A549 (cell line): Measurements from ENCODE around the gene BARX1. TPM values are rescaled to one million over a fixed set of nuclear protein-coding genes. Genes with fewer than 3 reads are reported as not detected.

Source experiments
- ATAC-seq, 2 experiments: fragments of 200-7000 bp in 1 of 2; fragments of >200 bp in 1 of 2; cut with Nextera tagmentation in 1 of 2; cut with Tn5 transposase in 1 of 2; 3 replicates each; pipeline versions ENCODE4 v1.8.0 to v1.9.1; 2018 to 2020; ENCODE audit warnings: mild to moderate bottlenecking in 1 of 2, moderate library complexity in 1 of 2
- CTCF ChIA-PET: fragments of 300-600 bp; sonication (Branson Sonifier 250); formaldehyde crosslinking; extraction: SDS; loops from one replicate; lab custom pipeline; 2021; ENCODE audit warnings: antibody characterized with exemption, inconsistent platforms; lab: Yijun Ruan, JAX
- POLR2A ChIA-PET: fragments of 350-600 bp; formaldehyde crosslinking; extraction: SDS; loops from one replicate; lab custom pipeline; 2021; ENCODE audit warnings: antibody characterized with exemption, inconsistent platforms; lab: Yijun Ruan, JAX
- DNase-seq, 2 experiments: peaks; one replicate each; pipeline versions ENCODE4 v3.0.0 to v3.0.0-alpha.2; 2011 to 2016; ENCODE audit warnings: low read depth in 1 of 2, low spot score in 1 of 2
- FAIRE-seq: peaks from 2 replicates; lab custom pipeline; 2011; peaks lifted over from hg19 to GRCh38; lab: Jason Lieb, UNC
- H3K27ac ChIP-seq, 2 experiments: fragments of >200 bp; sonication (Bioruptor Twin); formaldehyde crosslinking; 3 replicates each; pipeline ENCODE4 v1.5.1; 2016 to 2017
- H3K4me1 ChIP-seq: fragments of >200 bp; sonication (Bioruptor Twin); formaldehyde crosslinking; 3 replicates; pipeline ENCODE4 v1.6.1; 2016
- H3K4me2 ChIP-seq: fragments of >200 bp; sonication (Bioruptor Twin); formaldehyde crosslinking; 3 replicates; pipeline ENCODE4 v1.6.1; 2016
- H3K4me3 ChIP-seq: fragments of >200 bp; sonication (Bioruptor Twin); formaldehyde crosslinking; 3 replicates; pipeline ENCODE4 v1.5.1; 2016
- H3K9me3 ChIP-seq: fragments of >200 bp; sonication (Bioruptor Twin); formaldehyde crosslinking; 3 replicates; pipeline ENCODE4 v1.6.1; 2016
- CHD4 ChIP-seq: fragments of 200-600 bp; sonication (generic); IDR thresholded peaks from 2 replicates; pipeline ENCODE4 v1.6.1; 2016; ENCODE audit warnings: antibody characterized with exemption, mild to moderate bottlenecking, borderline replicate concordance
- EP300 ChIP-seq, 2 experiments: fragments of >200 bp; sonication (Bioruptor Twin); formaldehyde crosslinking; IDR thresholded peaks; 2 replicates in 1 of 2; 3 replicates in 1 of 2; pipeline ENCODE4 v1.6.1; 2016 to 2017
- ESRRA ChIP-seq: fragments of 150-350 bp; IDR thresholded peaks from 2 replicates; pipeline ENCODE4 v1.6.1; 2014; ENCODE audit warnings: mild to moderate bottlenecking, low read length, borderline replicate concordance
- FOSB ChIP-seq: fragments of 250-450 bp; sonication (Bioruptor Pico); IDR thresholded peaks from 2 replicates; pipeline ENCODE4 v1.5.0; 2020; ENCODE audit warnings: mild to moderate bottlenecking, moderate library complexity
- FOXS1 ChIP-seq: fragments of 250-450 bp; sonication (Bioruptor Pico); IDR thresholded peaks from 2 replicates; pipeline ENCODE4 v1.5.0; 2020; ENCODE audit warnings: mild to moderate bottlenecking, moderate library complexity
- GATA3 ChIP-seq: IDR thresholded peaks from 2 replicates; pipeline ENCODE4 v1.6.1; 2012; ENCODE audit warnings: borderline replicate concordance
- HDAC2 ChIP-seq: fragments of 200-600 bp; sonication (generic); IDR thresholded peaks from 2 replicates; pipeline ENCODE4 v1.6.1; 2016
- HOXA7 ChIP-seq: fragments of 250-450 bp; sonication (Bioruptor Pico); IDR thresholded peaks from 2 replicates; pipeline ENCODE4 v1.5.0; 2020; ENCODE audit warnings: mild to moderate bottlenecking, moderate library complexity
- MAFK ChIP-seq: fragments of 450-650 bp; IDR thresholded peaks from 2 replicates; pipeline ENCODE4 v1.6.1; 2014; ENCODE audit not compliant: partially characterized antibody
- PHF8 ChIP-seq: fragments of 200-600 bp; sonication (generic); IDR thresholded peaks from 2 replicates; pipeline ENCODE4 v1.6.1; 2016; ENCODE audit warnings: low read depth, mild to moderate bottlenecking, antibody characterized with exemption, moderate library complexity, borderline replicate concordance
- POLR2A ChIP-seq: IDR thresholded peaks from 2 replicates; pipeline ENCODE4 v1.6.1; 2012; ENCODE audit warnings: mild to moderate bottlenecking, low read length
- RAD21 ChIP-seq, 2 experiments: fragments of >200 bp in 1 of 2; sonication (Bioruptor Twin) in 1 of 2; formaldehyde crosslinking in 1 of 2; IDR thresholded peaks in 1 of 2; conservative IDR thresholded peaks in 1 of 2; 2 replicates in 1 of 2; 3 replicates in 1 of 2; pipeline ENCODE4 v1.6.1; 2012 to 2018; ENCODE audit warnings: inconsistent platforms in 1 of 2
- RCOR1 ChIP-seq: fragments of 150-350 bp; IDR thresholded peaks from 2 replicates; pipeline ENCODE4 v1.6.1; 2014; ENCODE audit warnings: antibody characterized with exemption, low read length, low read depth
- SMC3 ChIP-seq: fragments of >200 bp; sonication (Bioruptor Twin); formaldehyde crosslinking; IDR thresholded peaks from 3 replicates; pipeline ENCODE4 v1.6.1; 2018; ENCODE audit warnings: inconsistent platforms
- TP53 ChIP-seq: fragments of 250-450 bp; sonication (Bioruptor Pico); IDR thresholded peaks from 2 replicates; pipeline ENCODE4 v1.5.0; 2021; ENCODE audit warnings: mild to moderate bottlenecking, moderate library complexity
- WGBS: methylation state at CpG from one replicate; pipeline ENCODE4 v1.1.6; 2017; ENCODE audit errors: missing lambda C conversion rate; 5-methylcytosine and 5-hydroxymethylcytosine counted together
- polyA plus RNA-seq, 4 experiments: library from polyadenylated mRNA; depleted of rRNA in 3 of 4; stranded (reverse); fragments of >200 nt; fragmentation: RNase III in 1 of 4; extraction: RNeasy Plus Mini Kit Qiagen cat#74134 plus additional on column Dnase treatment in 1 of 4; gene quantifications; 2 replicates in 3 of 4; 3 replicates in 1 of 4; pipeline ENCODE4 v1.2.3, GENCODE V29; 2011 to 2017
- TF ChIP-seq, protein P1 (sequence below): fragments of 450-650 bp; IDR thresholded peaks from 2 replicates; pipeline ENCODE4 v1.6.1; 2014; ENCODE audit warnings: antibody characterized with exemption
- TF ChIP-seq, protein P2 (sequence below): fragments of 200-600 bp; sonication (generic); IDR thresholded peaks from 2 replicates; pipeline ENCODE4 v1.6.1; 2016; ENCODE audit warnings: antibody characterized with exemption, mild to moderate bottlenecking, moderate library complexity
- TF ChIP-seq, protein P3 (sequence below): fragments of 250-450 bp; sonication (Bioruptor Pico); IDR thresholded peaks from 2 replicates; pipeline ENCODE4 v1.5.0; 2021; ENCODE audit warnings: mild to moderate bottlenecking, moderate library complexity, borderline replicate concordance

The BARX1 gene
- polyA plus RNA-seq, 2 of the 4 experiments (the other 2 are of a cell fraction) = 3.5 to 7.3 TPM

DNA sequence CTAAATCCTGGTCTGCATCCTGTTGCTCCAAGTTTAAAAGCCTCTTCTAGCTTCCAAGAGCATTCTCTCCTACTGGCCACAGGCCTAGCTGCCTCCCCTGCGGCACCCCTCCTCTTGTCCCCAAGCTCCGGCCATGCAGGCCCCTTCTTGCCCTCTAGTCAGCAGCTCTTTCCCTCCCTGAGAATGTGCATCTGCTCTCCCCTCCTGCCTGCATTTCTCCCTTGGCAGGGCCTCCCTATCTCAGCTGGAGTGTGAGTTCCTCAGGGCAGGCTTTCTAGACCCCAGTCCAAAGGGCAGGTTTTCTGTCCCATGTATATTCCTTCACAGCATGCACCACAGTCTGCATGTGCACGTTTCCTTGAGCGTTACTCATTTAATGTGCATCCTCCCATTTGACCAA, 24.6 kb upstream of the BARX1 start:
- ChIA-PET CTCF (interaction anchor here (1.2 kb wide), 1 partner anchor 19 kb away, joined by 3 read pairs; no protein-coding TSS in a partner anchor), POLR2A (no interaction called here)
- Histone ChIP-seq H3K27ac (no peak overlapping the region), H3K4me1 (0 out of 3 replicates have a peak, but pooled peaks cover 5% of the 10 kb centered on the region), H3K9me3 (no peaks in the 10 kb centered on the region), H3K4me3 (no peak overlapping the region), H3K4me2 (no peak overlapping the region)
- no peak for TF ChIP-seq MAFK
- TF ChIP-seq, protein P1, sequence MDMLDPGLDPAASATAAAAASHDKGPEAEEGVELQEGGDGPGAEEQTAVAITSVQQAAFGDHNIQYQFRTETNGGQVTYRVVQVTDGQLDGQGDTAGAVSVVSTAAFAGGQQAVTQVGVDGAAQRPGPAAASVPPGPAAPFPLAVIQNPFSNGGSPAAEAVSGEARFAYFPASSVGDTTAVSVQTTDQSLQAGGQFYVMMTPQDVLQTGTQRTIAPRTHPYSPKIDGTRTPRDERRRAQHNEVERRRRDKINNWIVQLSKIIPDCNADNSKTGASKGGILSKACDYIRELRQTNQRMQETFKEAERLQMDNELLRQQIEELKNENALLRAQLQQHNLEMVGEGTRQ = no peak
- TF ChIP-seq, protein P2, sequence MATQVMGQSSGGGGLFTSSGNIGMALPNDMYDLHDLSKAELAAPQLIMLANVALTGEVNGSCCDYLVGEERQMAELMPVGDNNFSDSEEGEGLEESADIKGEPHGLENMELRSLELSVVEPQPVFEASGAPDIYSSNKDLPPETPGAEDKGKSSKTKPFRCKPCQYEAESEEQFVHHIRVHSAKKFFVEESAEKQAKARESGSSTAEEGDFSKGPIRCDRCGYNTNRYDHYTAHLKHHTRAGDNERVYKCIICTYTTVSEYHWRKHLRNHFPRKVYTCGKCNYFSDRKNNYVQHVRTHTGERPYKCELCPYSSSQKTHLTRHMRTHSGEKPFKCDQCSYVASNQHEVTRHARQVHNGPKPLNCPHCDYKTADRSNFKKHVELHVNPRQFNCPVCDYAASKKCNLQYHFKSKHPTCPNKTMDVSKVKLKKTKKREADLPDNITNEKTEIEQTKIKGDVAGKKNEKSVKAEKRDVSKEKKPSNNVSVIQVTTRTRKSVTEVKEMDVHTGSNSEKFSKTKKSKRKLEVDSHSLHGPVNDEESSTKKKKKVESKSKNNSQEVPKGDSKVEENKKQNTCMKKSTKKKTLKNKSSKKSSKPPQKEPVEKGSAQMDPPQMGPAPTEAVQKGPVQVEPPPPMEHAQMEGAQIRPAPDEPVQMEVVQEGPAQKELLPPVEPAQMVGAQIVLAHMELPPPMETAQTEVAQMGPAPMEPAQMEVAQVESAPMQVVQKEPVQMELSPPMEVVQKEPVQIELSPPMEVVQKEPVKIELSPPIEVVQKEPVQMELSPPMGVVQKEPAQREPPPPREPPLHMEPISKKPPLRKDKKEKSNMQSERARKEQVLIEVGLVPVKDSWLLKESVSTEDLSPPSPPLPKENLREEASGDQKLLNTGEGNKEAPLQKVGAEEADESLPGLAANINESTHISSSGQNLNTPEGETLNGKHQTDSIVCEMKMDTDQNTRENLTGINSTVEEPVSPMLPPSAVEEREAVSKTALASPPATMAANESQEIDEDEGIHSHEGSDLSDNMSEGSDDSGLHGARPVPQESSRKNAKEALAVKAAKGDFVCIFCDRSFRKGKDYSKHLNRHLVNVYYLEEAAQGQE = no peak
- TF ChIP-seq PHF8 = no peak
- TF ChIP-seq ESRRA = no peak
- TF ChIP-seq FOXS1 = no peak
- no peak for TF ChIP-seq GATA3
- TF ChIP-seq POLR2A = no peak
- no peak for TF ChIP-seq CHD4
- no peak for TF ChIP-seq HOXA7 (CRISPR knock-in tag)
- TF ChIP-seq RAD21 (conservative IDR thresholded peaks at IDR 0.05 in 1 of 2, IDR thresholded peaks at IDR 0.05 in 1 of 2) = no peak
- no peak for TF ChIP-seq TP53 (CRISPR knock-in tag)
- TF ChIP-seq SMC3 = no peak
- TF ChIP-seq, protein P3, sequence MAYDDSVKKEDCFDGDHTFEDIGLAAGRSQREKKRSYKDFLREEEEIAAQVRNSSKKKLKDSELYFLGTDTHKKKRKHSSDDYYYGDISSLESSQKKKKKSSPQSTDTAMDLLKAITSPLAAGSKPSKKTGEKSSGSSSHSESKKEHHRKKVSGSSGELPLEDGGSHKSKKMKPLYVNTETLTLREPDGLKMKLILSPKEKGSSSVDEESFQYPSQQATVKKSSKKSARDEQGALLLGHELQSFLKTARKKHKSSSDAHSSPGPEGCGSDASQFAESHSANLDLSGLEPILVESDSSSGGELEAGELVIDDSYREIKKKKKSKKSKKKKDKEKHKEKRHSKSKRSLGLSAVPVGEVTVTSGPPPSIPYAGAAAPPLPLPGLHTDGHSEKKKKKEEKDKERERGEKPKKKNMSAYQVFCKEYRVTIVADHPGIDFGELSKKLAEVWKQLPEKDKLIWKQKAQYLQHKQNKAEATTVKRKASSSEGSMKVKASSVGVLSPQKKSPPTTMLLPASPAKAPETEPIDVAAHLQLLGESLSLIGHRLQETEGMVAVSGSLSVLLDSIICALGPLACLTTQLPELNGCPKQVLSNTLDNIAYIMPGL (CRISPR knock-in tag) = no peak
- no peak for TF ChIP-seq HDAC2
- TF ChIP-seq FOSB (CRISPR knock-in tag) = no peak
- no peak for TF ChIP-seq EP300 (IDR thresholded peaks at IDR 0.05)
- FAIRE-seq = no peak
- ATAC-seq = no peak
- WGBS = 71% methylated on average over 4 of the region's 4 CpGs
- DNase-seq = no peak

DNA sequence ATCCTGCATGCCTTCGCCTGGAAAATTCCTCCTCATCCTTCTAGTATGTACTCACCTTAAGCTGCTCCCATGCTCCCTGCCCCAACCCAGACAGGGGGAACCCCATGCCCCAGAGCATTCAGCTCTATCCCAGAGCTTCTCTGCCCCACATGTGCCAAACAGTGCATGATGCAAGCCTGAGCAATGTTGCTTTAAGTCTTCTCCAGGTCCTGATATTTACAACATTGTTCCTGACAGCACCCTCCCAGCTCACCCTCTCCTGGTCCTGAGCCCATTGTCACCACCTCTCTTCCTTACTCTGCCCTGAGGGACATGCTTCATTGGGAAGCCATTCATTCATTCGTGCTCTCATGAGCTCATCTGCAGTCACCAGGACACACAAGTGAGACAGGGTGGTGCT, 23.4 kb upstream of the BARX1 start:
- POLR2A ChIA-PET = no interaction called here
- ATAC-seq = no peak

More for the DNA sequence above, 23.4 kb upstream of the BARX1 start:
- 24% methylated on average over 2 of the region's 2 CpGs for WGBS
- no peak for DNase-seq
- Histone ChIP-seq H3K4me1 (0 out of 3 replicates have a peak, but pooled peaks cover 5% of the 10 kb centered on the region), H3K27ac (no peak overlapping the region; a peak in 2 of 6 replicates), H3K4me3 (no peak overlapping the region), H3K4me2 (peak overlapping the region; percentile 14; the same call in 1 of the 3 replicates), H3K9me3 (no peaks in the 10 kb centered on the region; the same call in 2 of the 3 replicates)
- no peak for TF ChIP-seq HDAC2
- TF ChIP-seq RCOR1 = no peak
- FAIRE-seq = no peak
- CTCF ChIA-PET = interaction anchor here (0.6 to 4.4 kb wide), 5 partner anchors 15 to 235 kb away, joined by 3 to 30 read pairs (median 4); no protein-coding TSS in a partner anchor
